Measurements from ENCODE around the gene TNNC1. TPM values are rescaled to one million over a fixed set of nuclear protein-coding genes. Genes with fewer than 3 reads are reported as not detected.
A peak's percentile ranks its signal among the peaks of the same experiment; 100 is the strongest.

TNNC1 gene
- total and polyA plus RNA-seq, 2 of the 13 experiments (the other 11 are each of a cell fraction or from before 2014, with no cell fraction given) = 11.8 to 36.4 TPM

GRCh38 chr3:52444860-52445793 is 8.7 kb downstream of the TNNC1 start, which contains the start of gene SEMA3G (continued):
- TF ChIP-seq THAP9 (CRISPR knock-in tag; IDR thresholded peaks at IDR 0.05; ENCODE audit: borderline replicate concordance) (no peak), ZFP37 (CRISPR knock-in tag; IDR thresholded peaks at IDR 0.05; ENCODE audit: borderline replicate concordance) (no peak), NPAS2 (CRISPR knock-in tag; IDR thresholded peaks at IDR 0.05; ENCODE audit: borderline replicate concordance) (no peak), ATF7-NPFF (CRISPR knock-in tag; IDR thresholded peaks at IDR 0.05; ENCODE audit: low read depth) (no peak), PAXIP1 (CRISPR knock-in tag; conservative IDR thresholded peaks at IDR 0.05) (peak; percentile 61), ZNF512 (CRISPR knock-in tag; IDR thresholded peaks at IDR 0.05) (no peak), ZNF878 (CRISPR knock-in tag; IDR thresholded peaks at IDR 0.05) (no peak), PRDM15 (CRISPR knock-in tag; IDR thresholded peaks at IDR 0.05) (no peak), ATF5 (CRISPR knock-in tag; IDR thresholded peaks at IDR 0.05; ENCODE audit: low read depth) (no peak), ZNF367 (CRISPR knock-in tag; IDR thresholded peaks at IDR 0.05; ENCODE audit: borderline replicate concordance) (no peak), PRMT3 (CRISPR knock-in tag; IDR thresholded peaks at IDR 0.05; ENCODE audit: borderline replicate concordance, low read depth) (no peak), CCDC6 (CRISPR knock-in tag; IDR thresholded peaks at IDR 0.05) (no peak)

All from HepG2 (cell line).